Activated CD4-positive, alpha-beta memory T cell treated with anti-CD3 and anti-CD28 coated beads for 36 hours (primary cell): ENCODE measurements around the gene SIGLEC6. TPM values are rescaled to one million over a fixed set of nuclear protein-coding genes. Genes with fewer than 3 reads are reported as not detected.

Source experiments
- CTCF ChIA-PET: fragments of 350-600 bp; sonication (Branson Sonifier 250); formaldehyde crosslinking; loops from one replicate; lab custom pipeline; 2021; ENCODE audit warnings: antibody characterized with exemption, inconsistent platforms; lab: Charles Lee
- POLR2A ChIA-PET: fragments of 350-600 bp; sonication (Branson Sonifier 250); formaldehyde crosslinking; loops from one replicate; lab custom pipeline; 2021; ENCODE audit warnings: antibody characterized with exemption; lab: Charles Lee
- DNase-seq: peaks from one replicate; pipeline ENCODE4 v3.0.0-alpha.2; 2020
- H3K27ac Mint-ChIP-seq: one replicate; pipeline ENCODE4 v1.8.0; 2021; ENCODE audit warnings: mixed read lengths
- H3K27me3 Mint-ChIP-seq: one replicate; pipeline ENCODE4 v1.8.0; 2021; ENCODE audit warnings: mixed read lengths
- H3K36me3 Mint-ChIP-seq: one replicate; pipeline ENCODE4 v1.8.0; 2021; ENCODE audit warnings: mixed read lengths
- H3K4me1 Mint-ChIP-seq: one replicate; pipeline ENCODE4 v1.8.0; 2021; ENCODE audit warnings: low read depth, mixed read lengths
- H3K4me3 Mint-ChIP-seq: one replicate; pipeline ENCODE4 v1.8.0; 2021; ENCODE audit warnings: mild to moderate bottlenecking, mixed read lengths
- H3K9me3 Mint-ChIP-seq: one replicate; pipeline ENCODE4 v1.8.0; 2021; ENCODE audit warnings: mixed read lengths
- intact Hi-C: fragments of 100-400 bp; cut with micrococcal nuclease; formaldehyde crosslinking; loops from one replicate; pipeline ENCODE4 v1.15.1; 2023
- total RNA-seq, 2 experiments: library from RNA; stranded (reverse); gene quantifications; one replicate each; pipeline ENCODE4 v1.2.3, GENCODE V29; 2021

Gene SIGLEC6
- total RNA-seq, 2 experiments from 2014 or later: not detected

DNA sequence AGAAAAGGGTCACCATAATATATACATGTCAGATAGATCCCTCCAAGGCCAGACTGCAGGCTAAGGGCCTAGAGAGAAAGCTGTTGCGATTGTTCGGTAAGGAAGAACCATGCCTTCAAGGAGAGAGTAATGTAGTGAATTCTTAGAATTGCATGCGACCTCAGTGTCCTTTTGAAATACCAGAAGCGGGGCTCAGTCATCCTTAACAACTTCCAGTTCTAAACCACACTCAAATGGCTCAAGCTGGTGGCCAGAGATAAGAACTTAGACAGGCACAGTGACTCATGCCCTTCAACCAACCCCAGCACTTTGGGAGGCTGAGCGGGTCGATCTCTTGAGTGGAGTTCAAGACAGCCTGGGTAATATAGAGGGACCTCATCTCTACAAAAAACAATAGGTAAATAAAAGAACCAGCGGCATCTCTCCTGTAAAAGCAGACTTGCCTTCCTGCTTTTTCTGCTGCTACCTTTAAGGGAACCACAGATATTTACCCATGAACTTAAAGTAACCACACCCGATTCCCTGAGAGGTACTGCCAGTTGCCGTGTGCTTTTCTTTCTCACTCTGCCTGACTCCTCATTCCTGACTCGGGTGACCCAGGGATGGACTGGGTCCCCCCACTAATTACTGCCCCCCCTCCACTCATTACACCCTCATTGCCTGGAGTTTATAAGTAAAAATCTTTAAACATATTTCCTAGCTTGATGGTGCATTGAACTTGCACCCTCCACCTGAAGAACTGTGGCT lies 15.4 kb upstream of the SIGLEC6 start:
- CTCF ChIA-PET: interaction anchor here (1.0 kb wide), 1 partner anchor 31 kb away, joined by 3 read pairs; no protein-coding TSS in a partner anchor
- H3K4me1 Mint-ChIP-seq: peaks cover 9% of the 10 kb centered on the region
- peak; percentile 32 for DNase-seq
- no peak overlapping the region for H3K4me3 Mint-ChIP-seq
- intact Hi-C loops: no loop called here
- no peak overlapping the region for H3K27ac Mint-ChIP-seq
- peaks cover 51% of the 10 kb centered on the region for H3K27me3 Mint-ChIP-seq
- POLR2A ChIA-PET: no interaction called here
- no peaks in the 10 kb centered on the region for H3K9me3 Mint-ChIP-seq
- no peaks in the 10 kb centered on the region for H3K36me3 Mint-ChIP-seq

DNA sequence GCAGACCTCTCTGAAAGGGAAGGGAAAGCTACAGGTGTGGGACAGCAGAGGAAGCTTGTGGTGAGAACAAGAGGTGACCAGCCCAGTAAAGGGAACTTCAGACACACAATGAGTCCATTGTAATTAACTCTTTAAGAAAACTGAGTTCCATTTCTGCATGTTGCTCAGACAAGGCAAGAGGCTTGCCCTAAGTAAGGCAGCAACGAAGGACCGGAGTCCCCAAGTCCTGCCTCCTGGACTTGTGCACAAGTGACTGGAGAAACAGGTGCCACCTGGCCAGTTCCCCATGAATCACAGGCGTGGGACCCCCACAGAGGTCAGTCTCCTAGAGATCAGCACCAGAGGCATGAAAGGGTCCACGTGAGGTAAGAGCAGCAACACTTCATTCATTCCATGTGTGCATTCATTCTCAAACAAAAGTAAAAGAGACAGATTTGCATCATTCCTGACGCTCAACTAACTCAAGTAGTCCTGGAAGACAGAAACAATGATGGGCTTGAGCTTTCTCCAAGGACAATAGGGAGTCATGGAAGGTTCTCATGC lies 14.7 kb upstream of the SIGLEC6 start:
- Mint-ChIP-seq H3K27ac (no peak overlapping the region), H3K27me3 (peaks cover 47% of the 10 kb centered on the region), H3K9me3 (no peaks in the 10 kb centered on the region), H3K36me3 (no peaks in the 10 kb centered on the region), H3K4me3 (no peak overlapping the region), H3K4me1 (peaks cover 5% of the 10 kb centered on the region)
- ChIA-PET POLR2A (no interaction called here), CTCF (interaction anchor here (1.0 kb wide), 1 partner anchor 31 kb away, joined by 3 read pairs; no protein-coding TSS in a partner anchor)
- no peak for DNase-seq
- intact Hi-C loops: no loop called here

DNA sequence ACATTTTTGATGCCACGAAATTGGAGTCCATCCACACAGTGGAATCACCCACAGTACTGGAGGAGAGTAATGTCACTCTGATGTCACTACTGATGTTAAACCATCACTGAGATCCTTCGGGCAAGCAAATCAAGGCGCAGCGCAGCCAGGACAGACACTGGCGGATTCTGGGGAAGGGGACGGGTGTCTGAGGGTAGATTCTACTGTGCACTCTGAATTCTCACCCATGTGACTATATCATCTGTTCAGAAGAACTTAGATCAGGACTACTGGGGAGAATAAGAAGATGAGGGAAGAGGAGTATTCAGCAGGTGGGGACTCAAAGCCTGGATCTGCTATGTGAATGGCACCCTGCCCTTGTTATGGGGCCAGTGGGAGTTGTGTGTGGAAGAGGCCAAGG lies 12.6 kb upstream of the SIGLEC6 start:
- no peak overlapping the region for H3K27ac Mint-ChIP-seq
- no peaks in the 10 kb centered on the region for H3K9me3 Mint-ChIP-seq
- H3K4me3 Mint-ChIP-seq: no peak overlapping the region
- H3K27me3 Mint-ChIP-seq: peaks cover 54% of the 10 kb centered on the region
- no peaks in the 10 kb centered on the region for H3K36me3 Mint-ChIP-seq
- ChIA-PET POLR2A (no interaction called here), CTCF (no interaction called here)
- intact Hi-C loops: no loop called here
- no peak for DNase-seq
- H3K4me1 Mint-ChIP-seq: peaks cover 5% of the 10 kb centered on the region

DNA sequence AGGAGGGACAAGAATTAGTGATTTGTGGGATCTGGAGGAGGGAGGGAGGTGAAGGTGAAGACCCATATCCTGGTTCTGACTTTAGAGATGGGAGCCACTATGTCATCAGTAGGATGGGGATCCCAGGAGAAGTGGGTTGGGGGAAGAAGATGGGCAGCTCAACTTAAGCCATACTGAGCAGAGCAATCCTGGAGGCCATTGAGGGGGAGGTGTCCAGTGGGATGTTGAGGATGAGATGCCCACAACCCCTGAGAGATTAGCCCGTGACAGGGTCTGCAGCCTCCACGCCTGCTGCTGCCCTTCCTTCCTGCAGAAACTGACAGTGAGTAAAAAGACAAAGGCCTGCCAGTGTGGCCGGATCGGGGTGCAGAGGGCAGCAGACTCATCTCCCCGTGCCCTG lies 11.2 kb upstream of the SIGLEC6 start:
- H3K27me3 Mint-ChIP-seq: peaks cover 56% of the 10 kb centered on the region
- ChIA-PET POLR2A (no interaction called here), CTCF (no interaction called here)
- no peak for DNase-seq
- intact Hi-C loops: no loop called here
- no peaks in the 10 kb centered on the region for H3K9me3 Mint-ChIP-seq
- peaks cover 5% of the 10 kb centered on the region for H3K4me1 Mint-ChIP-seq
- no peaks in the 10 kb centered on the region for H3K36me3 Mint-ChIP-seq
- no peak overlapping the region for H3K27ac Mint-ChIP-seq
- H3K4me3 Mint-ChIP-seq: no peak overlapping the region

DNA sequence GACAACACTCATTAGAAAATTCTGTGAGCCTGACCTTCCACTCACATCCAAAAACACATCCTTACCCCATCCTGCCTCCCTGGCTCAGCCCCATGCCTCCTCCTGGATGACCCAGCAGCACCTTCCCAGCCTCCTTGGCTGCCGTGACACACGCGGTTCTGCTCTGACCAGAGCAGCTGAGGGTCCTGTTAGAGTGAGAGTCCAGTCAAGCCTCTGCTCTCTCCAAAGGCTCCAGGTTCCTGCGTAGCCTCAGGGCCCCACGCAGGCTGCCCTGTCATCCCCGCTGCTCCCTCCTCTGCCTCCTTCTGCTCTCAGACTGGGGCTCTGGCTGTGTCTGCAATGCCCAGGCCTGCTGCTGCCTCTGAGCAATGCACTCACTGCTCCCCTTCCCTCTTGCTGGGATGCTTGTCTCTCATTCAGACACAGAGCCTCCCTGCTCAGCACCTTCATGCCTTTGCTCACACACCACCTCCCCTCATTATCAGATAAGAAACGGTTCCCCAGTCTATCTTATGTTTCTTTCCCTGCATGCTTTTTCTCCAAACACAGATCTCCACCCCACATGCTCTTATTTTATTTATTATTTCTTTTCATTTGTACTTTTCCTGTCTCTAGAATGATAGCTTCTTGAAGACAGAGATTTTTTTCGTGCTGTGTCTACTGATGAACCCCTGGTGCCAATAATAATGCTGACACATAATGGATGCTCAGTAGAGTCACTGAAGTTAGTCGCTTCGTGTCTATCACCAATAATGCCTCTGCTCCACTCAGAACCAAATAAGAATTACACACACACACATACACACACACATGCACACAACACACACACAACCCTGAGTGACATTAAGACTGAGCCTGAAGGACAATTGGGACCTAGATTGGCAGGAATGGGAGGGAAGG lies 10.2 kb upstream of the SIGLEC6 start:
- no peaks in the 10 kb centered on the region for H3K9me3 Mint-ChIP-seq
- ChIA-PET CTCF (no interaction called here), POLR2A (no interaction called here)
- peaks cover 57% of the 10 kb centered on the region for H3K27me3 Mint-ChIP-seq
- DNase-seq: no peak
- intact Hi-C loops: no loop called here
- no peak overlapping the region for H3K4me3 Mint-ChIP-seq
- H3K4me1 Mint-ChIP-seq: peaks cover 5% of the 10 kb centered on the region
- no peaks in the 10 kb centered on the region for H3K36me3 Mint-ChIP-seq
- no peak overlapping the region for H3K27ac Mint-ChIP-seq

DNA sequence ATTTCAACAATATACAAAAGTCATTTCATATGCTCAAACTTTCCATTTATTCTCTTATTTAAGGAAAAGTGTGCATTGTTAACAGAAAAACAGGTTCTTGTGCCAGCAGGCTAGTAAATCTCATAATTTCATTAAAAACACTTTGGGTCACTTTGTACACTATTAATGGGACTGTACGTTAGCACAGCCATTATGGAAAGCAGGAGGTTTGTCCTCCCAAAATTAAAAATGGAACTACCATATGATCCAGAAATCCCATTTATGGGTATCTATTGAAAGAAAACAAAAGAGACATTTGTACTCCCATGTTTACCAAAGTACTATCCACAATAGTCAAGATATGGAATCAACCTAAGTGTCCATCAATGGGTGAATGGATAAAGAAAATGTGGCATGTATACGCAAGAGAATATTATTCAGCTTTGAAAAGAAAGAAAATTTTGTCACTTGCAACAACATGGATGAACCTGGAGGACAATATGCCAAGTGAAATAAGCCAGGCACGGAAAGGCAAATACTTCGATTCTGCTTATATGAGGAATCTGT lies 8.4 kb upstream of the SIGLEC6 start:
- DNase-seq: no peak
- intact Hi-C loops: no loop called here
- Mint-ChIP-seq H3K27ac (no peak overlapping the region), H3K4me3 (no peak overlapping the region), H3K36me3 (no peaks in the 10 kb centered on the region), H3K4me1 (no peaks in the 10 kb centered on the region), H3K27me3 (peaks cover 60% of the 10 kb centered on the region), H3K9me3 (no peaks in the 10 kb centered on the region)
- CTCF ChIA-PET: interaction anchor here (2.6 kb wide), 1 partner anchor 118 kb away, joined by 9 read pairs; no protein-coding TSS in a partner anchor
- POLR2A ChIA-PET: no interaction called here

DNA sequence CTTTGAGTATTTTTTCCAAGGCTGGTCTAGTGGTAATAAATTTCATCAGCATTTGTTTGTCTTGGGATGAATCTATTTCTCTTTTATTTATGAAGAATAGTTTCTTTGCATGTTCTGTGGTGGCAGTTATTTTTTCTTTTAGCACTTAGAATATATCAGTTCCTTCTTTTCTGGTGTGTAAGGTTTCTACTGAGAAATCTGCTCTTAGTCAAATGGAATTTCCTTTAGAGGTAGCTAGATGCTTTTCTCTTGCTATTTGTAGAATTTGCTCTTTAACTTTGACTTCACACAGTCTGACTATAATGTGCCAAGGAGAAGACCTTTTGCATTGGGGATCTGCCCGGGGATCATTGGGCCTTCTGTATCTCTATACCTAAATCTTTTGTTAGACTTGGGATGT lies 4.1 kb upstream of the SIGLEC6 start:
- POLR2A ChIA-PET: no interaction called here
- Mint-ChIP-seq H3K27me3 (peaks cover 59% of the 10 kb centered on the region), H3K36me3 (no peaks in the 10 kb centered on the region)

DNA sequence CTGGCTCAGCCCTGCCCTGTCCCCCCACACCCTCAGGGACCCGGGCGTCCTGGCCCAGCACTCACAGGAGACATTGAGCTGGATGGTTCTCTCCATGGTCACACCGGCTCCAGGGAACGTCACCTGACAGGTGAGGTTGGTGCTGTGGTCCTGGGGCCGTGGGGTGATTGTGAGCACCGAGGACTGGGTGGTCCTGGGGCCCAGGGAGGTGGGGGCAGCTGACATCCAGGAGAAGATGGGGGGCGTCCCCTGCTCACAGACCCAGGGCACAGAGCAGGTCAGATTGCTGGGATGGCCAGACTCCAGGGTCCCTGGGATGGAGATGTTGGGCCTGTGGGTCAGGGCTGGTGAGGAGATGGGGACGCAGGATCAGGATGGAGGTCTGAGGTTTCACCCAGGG lies 854 bp downstream of the SIGLEC6 start:
- H3K27ac Mint-ChIP-seq: no peak overlapping the region
- H3K4me3 Mint-ChIP-seq: no peak overlapping the region
- H3K36me3 Mint-ChIP-seq: no peaks in the 10 kb centered on the region
- no peak for DNase-seq
- H3K27me3 Mint-ChIP-seq: peaks cover 53% of the 10 kb centered on the region
- POLR2A ChIA-PET: no interaction called here
- no peaks in the 10 kb centered on the region for H3K4me1 Mint-ChIP-seq
- CTCF ChIA-PET: interaction anchor here (0.8 to 2.4 kb wide), 4 partner anchors 17 to 247 kb away, joined by 3 to 10 read pairs (median 3); no protein-coding TSS in a partner anchor
- H3K9me3 Mint-ChIP-seq: no peaks in the 10 kb centered on the region
- intact Hi-C loops: no loop called here

More for the DNA sequence above, 4.1 kb upstream of the SIGLEC6 start:
- CTCF ChIA-PET: no interaction called here
- Mint-ChIP-seq H3K27ac (no peak overlapping the region), H3K4me1 (no peaks in the 10 kb centered on the region), H3K4me3 (no peak overlapping the region), H3K9me3 (no peaks in the 10 kb centered on the region)
- intact Hi-C loops: no loop called here
- no peak for DNase-seq

DNA sequence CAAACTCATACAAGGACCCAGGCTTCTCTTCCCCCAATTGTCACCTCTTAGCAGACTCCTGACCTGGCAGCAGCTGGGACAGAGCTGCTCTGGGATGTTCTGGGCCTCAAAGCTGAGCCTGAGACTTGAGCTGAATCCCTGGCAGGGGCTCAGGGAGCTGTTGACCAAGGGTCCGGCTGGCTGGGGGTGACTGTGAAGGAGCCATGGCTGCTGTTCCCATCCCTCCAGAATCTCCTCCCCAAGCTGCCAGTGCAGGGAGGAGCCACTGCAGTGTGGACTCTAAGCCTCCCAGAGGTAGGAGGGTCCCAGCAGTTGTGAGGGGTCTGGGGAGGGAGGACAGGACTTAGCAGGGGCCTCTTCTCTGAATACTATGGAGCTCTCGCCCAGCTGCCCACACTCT lies 2.2 kb downstream of the SIGLEC6 start:
- H3K27me3 Mint-ChIP-seq: peaks cover 41% of the 10 kb centered on the region
- intact Hi-C loops: no loop called here
- no peaks in the 10 kb centered on the region for H3K9me3 Mint-ChIP-seq
- no peaks in the 10 kb centered on the region for H3K36me3 Mint-ChIP-seq
- H3K4me3 Mint-ChIP-seq: no peak overlapping the region
- DNase-seq: no peak
- POLR2A ChIA-PET: no interaction called here
- H3K4me1 Mint-ChIP-seq: no peaks in the 10 kb centered on the region
- CTCF ChIA-PET: interaction anchor here (2.4 kb wide), 1 partner anchor 56 kb away, joined by 10 read pairs; no protein-coding TSS in a partner anchor
- H3K27ac Mint-ChIP-seq: no peak overlapping the region

DNA sequence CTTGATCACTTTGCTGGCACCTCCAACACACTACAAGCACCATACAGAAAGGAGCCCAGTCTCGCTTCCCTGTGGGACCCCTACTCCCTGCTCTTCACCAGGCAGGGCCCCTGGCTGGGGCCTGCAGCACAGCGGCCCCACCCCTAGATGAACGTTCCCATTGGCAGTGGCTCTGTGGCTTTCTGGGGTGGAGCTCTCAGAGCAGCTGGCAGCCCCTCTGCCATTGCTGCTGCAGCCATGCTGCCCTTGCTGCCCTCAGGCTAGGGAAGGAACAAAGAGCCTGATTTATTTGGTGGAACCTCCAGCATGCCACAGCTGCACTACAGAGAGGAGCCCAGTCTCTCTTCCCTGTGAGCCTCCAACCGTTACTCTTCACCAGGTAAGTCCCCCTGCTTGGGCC lies 5.8 kb downstream of the SIGLEC6 start:
- no peaks in the 10 kb centered on the region for H3K36me3 Mint-ChIP-seq
- H3K27ac Mint-ChIP-seq: no peak overlapping the region
- H3K9me3 Mint-ChIP-seq: no peaks in the 10 kb centered on the region
- intact Hi-C loops: no loop called here
- H3K4me3 Mint-ChIP-seq: no peak overlapping the region
- POLR2A ChIA-PET: no interaction called here
- DNase-seq: no peak
- H3K4me1 Mint-ChIP-seq: no peaks in the 10 kb centered on the region
- CTCF ChIA-PET: interaction anchor here (1.4 to 1.9 kb wide), 3 partner anchors 11 to 104 kb away, joined by 3 to 5 read pairs (median 5); no protein-coding TSS in a partner anchor
- peaks cover 38% of the 10 kb centered on the region for H3K27me3 Mint-ChIP-seq

DNA sequence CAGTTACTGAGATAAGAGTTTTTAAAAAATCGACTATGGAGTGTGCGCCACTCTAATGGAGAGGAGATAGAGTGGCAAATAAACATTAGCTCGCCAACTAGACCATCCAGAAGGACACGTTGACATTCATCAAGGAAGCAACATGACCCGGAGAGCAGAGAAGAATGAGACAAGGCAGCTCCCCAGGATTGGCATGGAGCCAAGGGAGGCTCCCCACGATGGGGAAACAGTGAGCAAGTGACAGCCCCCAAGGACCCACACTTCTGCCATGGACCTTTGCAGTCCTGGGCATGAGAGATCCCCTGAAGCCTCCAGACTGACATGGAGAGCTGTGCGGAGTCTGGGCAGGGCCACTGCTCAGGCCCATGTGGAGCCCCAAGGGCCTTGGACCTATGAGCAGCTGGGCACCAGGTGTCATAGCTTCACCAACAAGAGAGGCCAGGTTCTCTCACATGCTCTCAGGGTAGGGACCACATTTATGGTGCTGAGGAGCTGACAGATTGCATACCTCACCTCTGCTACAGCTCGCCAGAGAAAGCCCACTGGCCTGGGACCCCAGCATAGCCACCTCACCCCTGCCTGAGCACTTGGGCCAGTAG lies 6.7 kb downstream of the SIGLEC6 start:
- Mint-ChIP-seq H3K4me1 (no peaks in the 10 kb centered on the region), H3K9me3 (no peaks in the 10 kb centered on the region), H3K27ac (no peak overlapping the region), H3K36me3 (no peaks in the 10 kb centered on the region), H3K27me3 (peaks cover 39% of the 10 kb centered on the region), H3K4me3 (no peak overlapping the region)
- intact Hi-C loops: no loop called here
- CTCF ChIA-PET: interaction anchor here (0.6 to 1.9 kb wide), 4 partner anchors 9 to 187 kb away, joined by 4 to 5 read pairs (median 4); no protein-coding TSS in a partner anchor
- no peak for DNase-seq
- POLR2A ChIA-PET: no interaction called here
